ENCODE results near the gene ANKRD34B. TPM values are rescaled to one million over a fixed set of nuclear protein-coding genes. Genes with fewer than 3 reads are reported as not detected.

ANKRD34B gene
- total RNA-seq, 1 donor from 2014 or later: 0.20 TPM

GRCh38 chr5:80555099-80555498, 15.0 kb downstream of the ANKRD34B start:
- Histone ChIP-seq H3K9me3 (ENCODE audit: insufficient read depth, low read depth, low read length) (no peaks in the 10 kb centered on the region), H3K79me2 (ENCODE audit: insufficient read depth, low read length) (no peaks in the 10 kb centered on the region), H4K20me1 (ENCODE audit: insufficient read depth, low read length) (no peaks in the 10 kb centered on the region), H3K4me2 (ENCODE audit: low read length) (no peak overlapping the region), H3K9ac (ENCODE audit: low read length) (no peak overlapping the region), H3K36me3 (ENCODE audit: insufficient read depth, low read length) (no peaks in the 10 kb centered on the region), H3K4me1 (ENCODE audit: insufficient read depth, low read length) (no peaks in the 10 kb centered on the region), H2AFZ (ENCODE audit: low read depth, low read length) (no peak overlapping the region), H3K27me3 (ENCODE audit: insufficient read depth, low read length) (peaks cover 8% of the 10 kb centered on the region), H3K4me3 (ENCODE audit: insufficient read depth, low read depth, low read length) (no peak overlapping the region), H3K27ac (ENCODE audit: low read depth, low read length) (no peak overlapping the region)
- TF ChIP-seq, protein P1, sequence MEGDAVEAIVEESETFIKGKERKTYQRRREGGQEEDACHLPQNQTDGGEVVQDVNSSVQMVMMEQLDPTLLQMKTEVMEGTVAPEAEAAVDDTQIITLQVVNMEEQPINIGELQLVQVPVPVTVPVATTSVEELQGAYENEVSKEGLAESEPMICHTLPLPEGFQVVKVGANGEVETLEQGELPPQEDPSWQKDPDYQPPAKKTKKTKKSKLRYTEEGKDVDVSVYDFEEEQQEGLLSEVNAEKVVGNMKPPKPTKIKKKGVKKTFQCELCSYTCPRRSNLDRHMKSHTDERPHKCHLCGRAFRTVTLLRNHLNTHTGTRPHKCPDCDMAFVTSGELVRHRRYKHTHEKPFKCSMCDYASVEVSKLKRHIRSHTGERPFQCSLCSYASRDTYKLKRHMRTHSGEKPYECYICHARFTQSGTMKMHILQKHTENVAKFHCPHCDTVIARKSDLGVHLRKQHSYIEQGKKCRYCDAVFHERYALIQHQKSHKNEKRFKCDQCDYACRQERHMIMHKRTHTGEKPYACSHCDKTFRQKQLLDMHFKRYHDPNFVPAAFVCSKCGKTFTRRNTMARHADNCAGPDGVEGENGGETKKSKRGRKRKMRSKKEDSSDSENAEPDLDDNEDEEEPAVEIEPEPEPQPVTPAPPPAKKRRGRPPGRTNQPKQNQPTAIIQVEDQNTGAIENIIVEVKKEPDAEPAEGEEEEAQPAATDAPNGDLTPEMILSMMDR (IDR thresholded peaks at IDR 0.05; ENCODE audit: insufficient read depth, low read depth, low read length): no peak
- no peak for TF ChIP-seq EZH2 (IDR thresholded peaks at IDR 0.05; ENCODE audit: insufficient read depth, low read length)
- peaks cover 6% of the 10 kb centered on the region for H3K27me3 Mint-ChIP-seq (ENCODE audit: low read depth, unreplicated experiment)
- no peak for FAIRE-seq
- no peak for DNase-seq (ENCODE audit: low read depth)
- peaks cover 2% of the 10 kb centered on the region for H3K9me3 Mint-ChIP-seq (ENCODE audit: unreplicated experiment)
- no peak overlapping the region for H3K4me3 Mint-ChIP-seq (ENCODE audit: unreplicated experiment)
- no peaks in the 10 kb centered on the region for H3K36me3 Mint-ChIP-seq (ENCODE audit: low read depth, unreplicated experiment)
- no peaks in the 10 kb centered on the region for H3K4me1 Mint-ChIP-seq (ENCODE audit: low read depth, unreplicated experiment)
- no peak overlapping the region for H3K27ac Mint-ChIP-seq (ENCODE audit: unreplicated experiment)

GRCh38 chr5:80554646-80555045, 15.4 kb downstream of the ANKRD34B start:
- no peaks in the 10 kb centered on the region for H4K20me1 ChIP-seq (ENCODE audit: insufficient read depth, low read length)
- peaks cover 8% of the 10 kb centered on the region for H3K27me3 Mint-ChIP-seq (ENCODE audit: low read depth, unreplicated experiment)
- H3K79me2 ChIP-seq (ENCODE audit: insufficient read depth, low read length): no peaks in the 10 kb centered on the region
- no peak for TF ChIP-seq EZH2 (IDR thresholded peaks at IDR 0.05; ENCODE audit: insufficient read depth, low read length)
- TF ChIP-seq, protein P1 (IDR thresholded peaks at IDR 0.05; ENCODE audit: insufficient read depth, low read depth, low read length): no peak
- no peak overlapping the region for H3K27ac ChIP-seq (ENCODE audit: low read depth, low read length)
- H3K9me3 Mint-ChIP-seq (ENCODE audit: unreplicated experiment): peaks cover 2% of the 10 kb centered on the region
- no peaks in the 10 kb centered on the region for H3K4me1 ChIP-seq (ENCODE audit: insufficient read depth, low read length)
- H3K36me3 ChIP-seq (ENCODE audit: insufficient read depth, low read length): no peaks in the 10 kb centered on the region
- no peak for FAIRE-seq
- H3K9ac ChIP-seq (ENCODE audit: low read length): no peak overlapping the region
- no peak for DNase-seq (ENCODE audit: low read depth)
- H3K27me3 ChIP-seq (ENCODE audit: insufficient read depth, low read length): peaks cover 6% of the 10 kb centered on the region
- no peaks in the 10 kb centered on the region for H3K36me3 Mint-ChIP-seq (ENCODE audit: low read depth, unreplicated experiment)
- H3K9me3 ChIP-seq (ENCODE audit: insufficient read depth, low read depth, low read length): no peaks in the 10 kb centered on the region
- no peak overlapping the region for H3K4me3 Mint-ChIP-seq (ENCODE audit: unreplicated experiment)
- no peak overlapping the region for H3K4me3 ChIP-seq (ENCODE audit: insufficient read depth, low read depth, low read length)
- H2AFZ ChIP-seq (ENCODE audit: low read depth, low read length): no peak overlapping the region
- no peak overlapping the region for H3K4me2 ChIP-seq (ENCODE audit: low read length)
- no peak overlapping the region for H3K27ac Mint-ChIP-seq (ENCODE audit: unreplicated experiment)
- H3K4me1 Mint-ChIP-seq (ENCODE audit: low read depth, unreplicated experiment): no peaks in the 10 kb centered on the region

- H3K4me3 ChIP-seq (ENCODE audit: insufficient read depth, low read depth, low read length): no peak overlapping the region
- H3K4me3 Mint-ChIP-seq (ENCODE audit: unreplicated experiment): no peak overlapping the region
- no peaks in the 10 kb centered on the region for H3K9me3 ChIP-seq (ENCODE audit: insufficient read depth, low read depth, low read length)
- no peak overlapping the region for H3K27ac Mint-ChIP-seq (ENCODE audit: unreplicated experiment)
- H3K27me3 ChIP-seq (ENCODE audit: insufficient read depth, low read length): no peaks in the 10 kb centered on the region
- H3K9me3 Mint-ChIP-seq (ENCODE audit: unreplicated experiment): peaks cover 2% of the 10 kb centered on the region
- no peak overlapping the region for H2AFZ ChIP-seq (ENCODE audit: low read depth, low read length)
- no peak overlapping the region for H3K4me2 ChIP-seq (ENCODE audit: low read length)
- no peaks in the 10 kb centered on the region for H3K79me2 ChIP-seq (ENCODE audit: insufficient read depth, low read length)
- H4K20me1 ChIP-seq (ENCODE audit: insufficient read depth, low read length): no peaks in the 10 kb centered on the region
- H3K4me1 ChIP-seq (ENCODE audit: insufficient read depth, low read length): no peaks in the 10 kb centered on the region
- DNase-seq (ENCODE audit: low read depth): no peak
- no peak overlapping the region for H3K9ac ChIP-seq (ENCODE audit: low read length)
- H3K27ac ChIP-seq (ENCODE audit: low read depth, low read length): no peak overlapping the region
- H3K36me3 ChIP-seq (ENCODE audit: insufficient read depth, low read length): no peaks in the 10 kb centered on the region
- no peaks in the 10 kb centered on the region for H3K4me1 Mint-ChIP-seq (ENCODE audit: low read depth, unreplicated experiment)
- peak; percentile 29 for FAIRE-seq
- TF ChIP-seq EZH2 (IDR thresholded peaks at IDR 0.05; ENCODE audit: insufficient read depth, low read length): no peak
- TF ChIP-seq, protein P1 (IDR thresholded peaks at IDR 0.05; ENCODE audit: insufficient read depth, low read depth, low read length): no peak
- no peaks in the 10 kb centered on the region for H3K27me3 Mint-ChIP-seq (ENCODE audit: low read depth, unreplicated experiment)
- H3K36me3 Mint-ChIP-seq (ENCODE audit: low read depth, unreplicated experiment): no peaks in the 10 kb centered on the region
These were observed 28.7 kb downstream of the ANKRD34B start for GRCh38 chr5:80541392-80541791.
